HEK293T (cell line): ENCODE results near the gene CHTOP.

Experiments used
- SUZ12 ChIP-seq: fragments of 450-650 bp; IDR thresholded peaks from 2 replicates; pipeline ENCODE4 v1.6.1; 2016; ENCODE audit warnings: mild to moderate bottlenecking
- TARDBP ChIP-seq: fragments of 450-650 bp; IDR thresholded peaks from 2 replicates; pipeline ENCODE4 v1.6.1; 2016

DNA sequence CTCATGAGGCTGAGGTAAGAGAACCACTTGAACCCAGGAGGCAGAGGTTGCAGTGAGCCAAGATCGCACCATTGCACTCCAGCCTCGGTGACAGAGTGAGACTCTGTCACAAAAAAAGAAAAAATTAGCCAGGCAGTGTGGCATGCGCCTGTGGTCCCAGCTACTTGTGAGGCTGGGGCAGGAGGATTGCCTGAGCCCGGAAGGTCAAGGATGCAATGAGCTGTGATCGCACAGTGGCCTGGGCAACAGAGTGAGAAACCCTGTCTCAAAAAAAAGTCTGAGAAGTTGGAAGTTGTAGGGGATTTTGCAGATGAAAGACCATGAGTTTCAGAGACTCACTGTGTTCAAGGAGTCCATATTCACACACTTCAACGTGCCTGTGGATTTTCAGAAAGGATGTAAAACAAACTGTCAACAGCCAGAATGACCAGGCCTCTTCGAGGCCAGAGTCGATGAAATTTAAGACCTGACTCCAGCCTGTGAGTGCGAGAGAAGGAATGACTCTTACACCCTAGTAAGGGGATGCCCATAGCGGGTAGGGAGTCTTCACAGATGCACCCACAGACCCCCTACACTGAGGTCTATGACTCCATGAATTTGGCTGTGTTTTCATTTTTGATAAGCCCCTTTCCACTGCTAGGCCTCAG is 8.8 kb upstream of the CHTOP start:
- TF ChIP-seq SUZ12 (no peak), TARDBP (no peak)
